RKO (cell line): Measurements from ENCODE around the gene NVL.

Experiments used
- DNase-seq: peaks from one replicate; pipeline ENCODE4 v3.0.0-alpha.2; 2016; ENCODE audit warnings: low spot score

NVL gene

GRCh38 chr1:224196813-224197600 lies 133.0 kb downstream of the NVL start:
- no peak for DNase-seq

DNA sequence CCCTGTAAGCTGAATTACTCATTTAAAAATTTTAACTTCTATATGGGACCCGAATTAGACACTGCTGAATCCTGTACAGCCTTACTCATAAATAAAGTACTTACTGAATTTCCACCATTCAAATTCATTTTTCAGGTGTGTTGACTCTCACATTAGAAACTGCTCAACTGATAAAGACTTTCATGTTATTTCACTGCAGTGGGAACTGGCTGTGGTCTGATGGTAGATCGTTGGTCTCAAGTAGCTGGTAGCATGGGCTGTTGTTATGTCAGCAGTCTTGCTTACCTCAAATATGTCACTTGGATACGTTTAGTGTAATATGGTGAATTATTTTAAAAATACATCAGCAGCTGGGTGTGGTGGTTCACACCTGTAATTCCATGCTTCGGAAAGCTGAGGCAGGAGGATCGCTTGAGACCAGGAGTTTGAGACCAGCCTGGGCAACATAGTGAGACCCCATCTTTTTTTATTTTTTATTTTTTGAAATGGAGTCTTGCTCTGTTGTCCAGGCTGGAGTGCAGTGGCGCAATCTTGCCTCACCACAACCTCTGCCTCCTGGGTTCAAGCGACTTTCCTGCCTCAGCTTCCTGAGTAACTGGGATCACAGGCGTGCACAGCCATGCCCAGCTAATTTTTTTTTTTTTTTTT lies 136.5 kb downstream of the NVL start:
- no peak for DNase-seq

GRCh38 chr1:224192082-224192788 lies 137.7 kb downstream of the NVL start:
- DNase-seq, result no peak

- no peak for DNase-seq
These were observed 140.4 kb downstream of the NVL start for GRCh38 chr1:224189561-224189960.

DNA sequence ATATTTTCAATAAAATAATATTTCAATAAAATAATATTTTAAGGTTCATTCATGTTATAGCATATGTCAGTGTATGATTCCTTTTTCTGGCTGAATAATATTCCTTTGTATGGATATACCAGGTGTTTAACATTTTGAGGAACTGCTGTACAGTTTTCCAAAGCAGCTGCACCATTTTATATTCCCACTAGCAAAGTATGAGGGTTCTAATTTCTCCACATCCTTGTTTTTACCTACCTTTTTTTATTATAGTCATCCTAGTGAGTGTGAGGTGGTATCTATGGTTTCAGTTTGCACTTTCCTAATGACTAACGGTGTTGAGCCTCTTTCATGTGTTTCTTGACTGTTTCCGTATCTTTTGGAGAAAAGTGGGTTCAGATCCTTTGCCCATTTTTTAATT lies 141.7 kb downstream of the NVL start:
- no peak for DNase-seq

- no peak for DNase-seq
These were observed 144.8 kb downstream of the NVL start for GRCh38 chr1:224185208-224185607.

GRCh38 chr1:224183591-224184312 lies 146.2 kb downstream of the NVL start:
- DNase-seq, result peak; percentile 78

DNA sequence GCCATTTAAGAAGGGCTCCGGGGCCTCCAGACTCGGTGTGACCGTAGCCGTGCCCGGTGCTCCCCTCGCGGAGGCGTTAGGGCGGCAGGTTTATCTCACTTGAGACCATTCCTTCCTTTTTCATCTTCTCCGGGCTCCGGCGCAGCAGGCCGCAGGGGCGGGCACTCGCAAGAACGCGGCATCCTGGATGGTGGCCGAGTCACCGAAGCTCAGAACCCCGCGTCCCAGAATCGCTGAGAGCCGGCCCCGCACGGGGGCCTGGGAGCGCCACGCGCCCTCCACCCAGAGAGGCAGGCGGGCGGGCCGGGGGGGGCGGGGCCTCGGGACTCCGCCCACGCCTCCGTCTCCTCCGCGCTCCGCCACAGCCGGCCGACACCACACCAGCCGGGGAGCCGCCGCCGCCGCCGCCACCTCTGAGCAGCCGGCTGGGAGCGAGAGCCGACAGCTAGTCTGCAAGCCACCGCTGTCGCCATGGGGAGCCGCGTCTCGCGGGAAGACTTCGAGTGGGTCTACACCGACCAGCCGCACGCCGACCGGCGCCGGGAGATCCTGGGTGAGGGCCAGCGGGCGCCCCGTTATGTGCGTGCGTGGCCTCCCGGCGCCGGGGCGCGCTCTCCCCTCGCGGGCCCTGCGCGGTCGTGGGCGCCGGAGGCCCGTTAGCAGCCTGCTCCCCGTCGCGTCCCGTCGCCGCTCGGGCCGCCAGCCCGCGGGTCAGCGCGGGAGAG lies 146.9 kb downstream of the NVL start, which contains the start of gene DEGS1:
Gene DEGS1 (plus strand): TSS at position 375 of the 725 bp plus-strand sequence. CDS start 97 bp downstream, at position 472.
- peak; percentile 78 for DNase-seq

- no peak for DNase-seq
These were observed 147.7 kb downstream of the NVL start for GRCh38 chr1:224182057-224182865.

DNA sequence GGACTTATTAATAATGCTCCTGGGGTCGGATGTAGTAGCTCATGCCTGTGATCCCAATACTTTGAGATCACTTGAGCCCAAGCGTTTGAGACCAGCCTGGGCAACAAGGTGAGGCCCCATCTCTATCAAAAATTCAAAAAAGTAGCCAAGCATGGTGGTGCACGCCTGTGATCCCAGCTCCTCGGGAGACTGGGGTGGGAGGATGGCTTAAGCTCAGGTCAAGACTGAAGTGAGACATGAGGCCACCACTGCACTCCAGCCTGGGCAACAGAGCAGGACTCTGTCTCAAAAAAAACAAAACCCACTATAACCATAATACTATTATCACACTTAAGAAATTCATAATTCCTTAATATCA lies 148.5 kb downstream of the NVL start:
- DNase-seq, result no peak

DNA sequence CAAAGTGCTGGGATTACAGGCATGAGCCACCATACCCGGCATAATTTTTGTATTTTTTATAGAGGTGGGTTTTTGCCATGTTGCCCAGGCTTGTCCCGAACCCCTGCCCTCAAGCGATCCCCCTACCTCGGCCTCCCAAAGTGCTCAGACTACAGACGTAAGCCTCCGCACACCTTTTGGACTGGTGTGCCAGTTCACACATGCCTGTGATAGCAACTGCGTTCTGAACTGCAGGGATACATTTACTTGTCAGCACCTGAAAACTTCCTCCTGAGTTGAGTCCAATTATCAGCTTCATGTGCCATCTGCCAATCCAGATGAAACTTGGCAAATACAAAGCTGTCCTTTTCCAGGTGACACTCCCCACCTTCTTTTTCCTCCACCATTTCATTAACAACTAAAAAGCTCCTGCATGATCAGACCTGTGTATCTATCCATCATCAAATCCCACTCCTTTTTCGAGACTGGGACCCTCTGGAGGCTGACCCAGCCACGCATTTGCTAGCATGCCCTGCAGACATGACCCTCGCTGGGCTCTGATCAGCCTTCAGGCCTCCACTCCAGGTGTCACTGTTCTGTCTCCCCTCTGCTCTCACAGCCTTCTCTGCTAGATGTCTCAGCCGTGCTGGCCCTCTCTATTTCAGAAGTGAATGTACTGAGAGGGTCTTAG lies 149.1 kb downstream of the NVL start:
- DNase-seq, result no peak

- DNase-seq, result no peak
These were observed 151.1 kb downstream of the NVL start for GRCh38 chr1:224178894-224179293.

GRCh38 chr1:224177356-224177999 lies 152.5 kb downstream of the NVL start:
- DNase-seq, result no peak
